Activated CD4-positive, alpha-beta memory T cell treated with anti-CD3 and anti-CD28 coated beads for 36 hours (primary cell): ENCODE data around the gene COMP. TPM values are rescaled to one million over a fixed set of nuclear protein-coding genes. Genes with fewer than 3 reads are reported as not detected.

ENCODE experiments used
- CTCF ChIA-PET: fragments of 350-600 bp; sonication (Branson Sonifier 250); formaldehyde crosslinking; loops from one replicate; lab custom pipeline; 2021; ENCODE audit warnings: antibody characterized with exemption, inconsistent platforms; lab: Charles Lee
- POLR2A ChIA-PET: fragments of 350-600 bp; sonication (Branson Sonifier 250); formaldehyde crosslinking; loops from one replicate; lab custom pipeline; 2021; ENCODE audit warnings: antibody characterized with exemption; lab: Charles Lee
- DNase-seq: peaks from one replicate; pipeline ENCODE4 v3.0.0-alpha.2; 2020
- H3K27ac Mint-ChIP-seq: one replicate; pipeline ENCODE4 v1.8.0; 2021; ENCODE audit warnings: mixed read lengths
- H3K27me3 Mint-ChIP-seq: one replicate; pipeline ENCODE4 v1.8.0; 2021; ENCODE audit warnings: mixed read lengths
- H3K36me3 Mint-ChIP-seq: one replicate; pipeline ENCODE4 v1.8.0; 2021; ENCODE audit warnings: mixed read lengths
- H3K4me1 Mint-ChIP-seq: one replicate; pipeline ENCODE4 v1.8.0; 2021; ENCODE audit warnings: low read depth, mixed read lengths
- H3K4me3 Mint-ChIP-seq: one replicate; pipeline ENCODE4 v1.8.0; 2021; ENCODE audit warnings: mild to moderate bottlenecking, mixed read lengths
- H3K9me3 Mint-ChIP-seq: one replicate; pipeline ENCODE4 v1.8.0; 2021; ENCODE audit warnings: mixed read lengths
- intact Hi-C: fragments of 100-400 bp; cut with micrococcal nuclease; formaldehyde crosslinking; loops from one replicate; pipeline ENCODE4 v1.15.1; 2023
- total RNA-seq, 2 experiments: library from RNA; stranded (reverse); gene quantifications; one replicate each; pipeline ENCODE4 v1.2.3, GENCODE V29; 2021

Gene COMP
- total RNA-seq, 2 experiments from 2014 or later = not detected

- Mint-ChIP-seq H3K27ac (no peak overlapping the region), H3K9me3 (no peaks in the 10 kb centered on the region), H3K4me1 (no peaks in the 10 kb centered on the region), H3K36me3 (no peaks in the 10 kb centered on the region), H3K27me3 (peaks cover 3% of the 10 kb centered on the region), H3K4me3 (no peak overlapping the region)
- no peak for DNase-seq
- intact Hi-C loops = no loop called here
- ChIA-PET CTCF (interaction anchor here (1.4 kb wide), 1 partner anchor 208 kb away, joined by 3 read pairs; no protein-coding TSS in a partner anchor), POLR2A (no interaction called here)
These were observed 11.2 kb upstream of the COMP start for GRCh38 chr19:18802354-18802753.

GRCh38 chr19:18800636-18801035, 9.5 kb upstream of the COMP start:
- POLR2A ChIA-PET = interaction anchor here (0.6 kb wide), 1 partner anchor 120 kb away, joined by 3 read pairs; no protein-coding TSS in a partner anchor
- no peaks in the 10 kb centered on the region for H3K9me3 Mint-ChIP-seq

GRCh38 chr19:18800079-18800478, 9.0 kb upstream of the COMP start:
- POLR2A ChIA-PET = no interaction called here
- Mint-ChIP-seq H3K4me3 (no peak overlapping the region), H3K4me1 (peaks cover 3% of the 10 kb centered on the region), H3K36me3 (no peaks in the 10 kb centered on the region), H3K9me3 (no peaks in the 10 kb centered on the region), H3K27ac (no peak overlapping the region), H3K27me3 (peaks cover 9% of the 10 kb centered on the region)
- no peak for DNase-seq
- CTCF ChIA-PET = no interaction called here
- intact Hi-C loops = no loop called here

More at GRCh38 chr19:18800636-18801035, 9.5 kb upstream of the COMP start:
- intact Hi-C loops = no loop called here
- Mint-ChIP-seq H3K27ac (no peak overlapping the region), H3K4me3 (no peak overlapping the region), H3K27me3 (peaks cover 8% of the 10 kb centered on the region), H3K36me3 (no peaks in the 10 kb centered on the region), H3K4me1 (peaks cover 3% of the 10 kb centered on the region)
- no peak for DNase-seq
- CTCF ChIA-PET = interaction anchor here (1.0 to 1.5 kb wide), 3 partner anchors 46 to 331 kb away, joined by 3 to 4 read pairs (median 3); no protein-coding TSS in a partner anchor

GRCh38 chr19:18799389-18799970, 8.4 kb upstream of the COMP start:
- Mint-ChIP-seq H3K27ac (no peak overlapping the region), H3K27me3 (peaks cover 12% of the 10 kb centered on the region), H3K36me3 (no peaks in the 10 kb centered on the region), H3K9me3 (no peaks in the 10 kb centered on the region), H3K4me1 (peaks cover 3% of the 10 kb centered on the region), H3K4me3 (no peak overlapping the region)
- CTCF ChIA-PET = no interaction called here
- intact Hi-C loops = no loop called here
- no peak for DNase-seq
- POLR2A ChIA-PET = no interaction called here

- CTCF ChIA-PET = no interaction called here
- peaks cover 15% of the 10 kb centered on the region for H3K27me3 Mint-ChIP-seq
- POLR2A ChIA-PET = no interaction called here
- H3K27ac Mint-ChIP-seq = no peak overlapping the region
- DNase-seq = no peak
- H3K36me3 Mint-ChIP-seq = no peaks in the 10 kb centered on the region
- peaks cover 3% of the 10 kb centered on the region for H3K4me1 Mint-ChIP-seq
- intact Hi-C loops = no loop called here
- no peak overlapping the region for H3K4me3 Mint-ChIP-seq
- H3K9me3 Mint-ChIP-seq = no peaks in the 10 kb centered on the region
These were observed 7.6 kb upstream of the COMP start for GRCh38 chr19:18798384-18799352.

GRCh38 chr19:18796239-18796638, 5.1 kb upstream of the COMP start:
- POLR2A ChIA-PET = no interaction called here
- no peak overlapping the region for H3K27ac Mint-ChIP-seq
- H3K9me3 Mint-ChIP-seq = no peaks in the 10 kb centered on the region
- intact Hi-C loops = no loop called here
- CTCF ChIA-PET = no interaction called here
- H3K27me3 Mint-ChIP-seq = peaks cover 34% of the 10 kb centered on the region
- peaks cover 3% of the 10 kb centered on the region for H3K4me1 Mint-ChIP-seq
- no peak for DNase-seq
- H3K36me3 Mint-ChIP-seq = no peaks in the 10 kb centered on the region
- H3K4me3 Mint-ChIP-seq = no peak overlapping the region

- intact Hi-C loops = no loop called here
- Mint-ChIP-seq H3K9me3 (no peaks in the 10 kb centered on the region), H3K27ac (no peak overlapping the region), H3K4me3 (no peak overlapping the region), H3K4me1 (peaks cover 3% of the 10 kb centered on the region), H3K27me3 (peaks cover 38% of the 10 kb centered on the region), H3K36me3 (no peaks in the 10 kb centered on the region)
- CTCF ChIA-PET = no interaction called here
- POLR2A ChIA-PET = no interaction called here
- no peak for DNase-seq
These were observed 4.4 kb upstream of the COMP start for GRCh38 chr19:18795540-18795939.

GRCh38 chr19:18794692-18795091, 3.6 kb upstream of the COMP start:
- H3K4me1 Mint-ChIP-seq = peaks cover 9% of the 10 kb centered on the region
- CTCF ChIA-PET = interaction anchor here (1.5 kb wide), 1 partner anchor 37 kb away, joined by 3 read pairs; the partner anchor contains the start of gene UPF1

GRCh38 chr19:18794029-18794313, 2.9 kb upstream of the COMP start:
- H3K27ac Mint-ChIP-seq = no peak overlapping the region
- DNase-seq = no peak
- H3K4me1 Mint-ChIP-seq = peaks cover 16% of the 10 kb centered on the region
- intact Hi-C loops = no loop called here
- H3K36me3 Mint-ChIP-seq = no peaks in the 10 kb centered on the region
- no peak overlapping the region for H3K4me3 Mint-ChIP-seq
- ChIA-PET CTCF (interaction anchor here (1.5 to 2.0 kb wide), 2 partner anchors 38 to 53 kb away, joined by 3 to 10 read pairs; partner anchors contain the start of gene UPF1), POLR2A (no interaction called here)
- H3K27me3 Mint-ChIP-seq = peaks cover 51% of the 10 kb centered on the region
- no peaks in the 10 kb centered on the region for H3K9me3 Mint-ChIP-seq

More at GRCh38 chr19:18794692-18795091, 3.6 kb upstream of the COMP start:
- Mint-ChIP-seq H3K27ac (no peak overlapping the region), H3K36me3 (no peaks in the 10 kb centered on the region), H3K4me3 (no peak overlapping the region), H3K27me3 (peaks cover 45% of the 10 kb centered on the region), H3K9me3 (no peaks in the 10 kb centered on the region)
- DNase-seq = no peak
- POLR2A ChIA-PET = no interaction called here
- intact Hi-C loops = no loop called here

GRCh38 chr19:18793144-18794028, 2.3 kb upstream of the COMP start:
- no peak for DNase-seq
- ChIA-PET POLR2A (no interaction called here), CTCF (interaction anchor here (1.5 to 2.0 kb wide), 2 partner anchors 39 to 54 kb away, joined by 3 to 10 read pairs; partner anchors contain the start of gene UPF1)
- intact Hi-C loops = no loop called here
- H3K4me1 Mint-ChIP-seq = peaks cover 20% of the 10 kb centered on the region
- peaks cover 55% of the 10 kb centered on the region for H3K27me3 Mint-ChIP-seq
- no peak overlapping the region for H3K4me3 Mint-ChIP-seq
- H3K9me3 Mint-ChIP-seq = no peaks in the 10 kb centered on the region
- H3K36me3 Mint-ChIP-seq = no peaks in the 10 kb centered on the region
- H3K27ac Mint-ChIP-seq = no peak overlapping the region

- ChIA-PET CTCF (interaction anchor here (2.0 kb wide), 1 partner anchor 55 kb away, joined by 10 read pairs; no protein-coding TSS in a partner anchor), POLR2A (no interaction called here)
- Mint-ChIP-seq H3K27me3 (peaks cover 59% of the 10 kb centered on the region), H3K4me3 (no peak overlapping the region), H3K4me1 (peaks cover 24% of the 10 kb centered on the region), H3K9me3 (no peaks in the 10 kb centered on the region), H3K36me3 (no peaks in the 10 kb centered on the region), H3K27ac (no peak overlapping the region)
- intact Hi-C loops = no loop called here
- no peak for DNase-seq
These were observed 1.6 kb upstream of the COMP start for GRCh38 chr19:18792661-18793060.
